Measurements from ENCODE around the gene CRYBA4.

Gene CRYBA4

DNA sequence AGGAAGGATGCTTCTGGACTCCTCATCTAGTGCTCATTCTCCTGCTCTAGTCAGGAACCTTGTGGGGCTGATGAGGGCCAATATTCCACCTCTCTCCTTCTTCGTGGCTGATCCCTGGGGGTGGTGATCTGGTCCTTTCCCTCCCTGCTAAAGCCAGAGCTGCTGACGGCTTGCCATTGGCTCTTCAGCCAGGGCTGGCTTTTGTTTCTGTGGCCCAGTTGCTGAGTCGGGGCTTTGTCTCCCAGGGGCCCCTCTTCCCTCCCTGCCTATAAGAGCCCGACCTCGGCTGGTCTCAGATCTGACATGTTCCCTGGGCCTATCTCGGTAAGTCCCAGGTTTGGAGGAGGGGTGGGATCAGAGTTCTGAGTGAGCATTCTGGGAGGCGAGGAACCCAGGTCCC lies at the start of gene CRYBA4:
Gene CRYBA4, plus strand, starts transcription at position 301 of the 400 bp plus-strand sequence. CDS start 634 bp downstream, outside the sequence.
- no peak for DNase-seq

- DNase-seq, result no peak
Measured at GRCh38 chr22:26573026-26573662, 48.6 kb upstream of the CRYBA4 start.

GRCh38 chr22:26574001-26574723 lies 47.6 kb upstream of the CRYBA4 start:
- no peak for DNase-seq

- DNase-seq, result no peak
Measured at GRCh38 chr22:26576026-26576680, 45.6 kb upstream of the CRYBA4 start.

GRCh38 chr22:26577081-26577480 lies 44.7 kb upstream of the CRYBA4 start:
- no peak for DNase-seq

GRCh38 chr22:26579331-26579886 lies 42.4 kb upstream of the CRYBA4 start:
- no peak for DNase-seq

DNA sequence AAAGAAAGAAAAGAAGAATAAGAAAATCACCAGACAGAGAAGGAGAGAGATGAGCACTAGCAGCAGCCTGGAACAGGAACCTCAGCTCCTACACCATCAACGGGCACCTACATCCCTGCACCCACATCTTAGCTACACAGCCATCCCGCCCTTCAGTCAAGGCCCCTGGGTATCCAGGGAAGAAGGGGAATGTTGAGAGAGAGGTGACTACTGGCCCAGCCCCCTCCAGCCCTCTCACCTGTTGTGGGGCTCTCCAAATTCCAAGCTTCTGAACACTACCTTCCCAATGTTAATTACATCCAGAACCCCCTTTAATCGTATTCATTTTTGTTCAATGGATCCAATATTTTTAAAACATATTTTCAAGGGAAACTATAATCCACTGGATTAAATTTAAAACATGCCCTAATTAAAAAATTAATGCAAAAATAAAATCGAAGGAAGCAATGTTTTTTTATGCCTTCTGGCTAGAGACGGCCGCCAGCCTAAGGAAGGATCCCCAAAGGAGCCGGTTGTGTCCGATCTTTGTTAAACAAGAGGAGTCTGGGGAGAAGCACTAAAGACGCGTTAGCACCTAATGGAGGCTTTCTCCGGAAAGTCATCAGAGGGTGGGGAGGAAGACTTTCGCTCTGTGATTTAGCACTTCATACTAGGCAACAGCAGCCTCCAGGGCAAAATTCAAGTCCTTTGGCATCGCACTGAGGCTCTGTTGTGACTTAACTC lies 41.4 kb upstream of the CRYBA4 start:
- no peak for DNase-seq

GRCh38 chr22:26581026-26581425 lies 40.7 kb upstream of the CRYBA4 start:
- DNase-seq, result no peak

GRCh38 chr22:26581633-26582168 lies 40.1 kb upstream of the CRYBA4 start:
- no peak for DNase-seq

DNA sequence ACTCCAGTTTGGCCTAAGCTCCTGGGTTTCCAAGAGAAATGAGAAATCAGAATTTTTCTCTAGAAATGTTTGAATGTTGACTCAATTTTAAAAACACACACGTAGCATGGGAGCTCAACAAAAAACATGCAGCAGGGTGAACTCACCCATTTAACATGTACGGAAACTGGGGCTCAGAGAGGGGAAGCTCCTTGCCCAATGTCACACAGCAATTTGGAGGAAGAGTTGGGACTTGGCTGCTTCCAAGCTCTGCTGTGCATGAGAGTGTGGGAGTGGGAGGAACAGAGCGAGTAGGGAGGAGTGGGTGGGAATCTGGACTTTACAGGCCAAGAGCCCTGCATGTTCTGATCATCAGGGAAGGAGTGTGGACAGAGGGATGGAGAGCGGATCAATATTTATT lies 37.8 kb upstream of the CRYBA4 start:
- no peak for DNase-seq

- no peak for DNase-seq
Measured at GRCh38 chr22:26585104-26585790, 36.5 kb upstream of the CRYBA4 start.

GRCh38 chr22:26586556-26587325 lies 35.0 kb upstream of the CRYBA4 start:
- no peak for DNase-seq

DNA sequence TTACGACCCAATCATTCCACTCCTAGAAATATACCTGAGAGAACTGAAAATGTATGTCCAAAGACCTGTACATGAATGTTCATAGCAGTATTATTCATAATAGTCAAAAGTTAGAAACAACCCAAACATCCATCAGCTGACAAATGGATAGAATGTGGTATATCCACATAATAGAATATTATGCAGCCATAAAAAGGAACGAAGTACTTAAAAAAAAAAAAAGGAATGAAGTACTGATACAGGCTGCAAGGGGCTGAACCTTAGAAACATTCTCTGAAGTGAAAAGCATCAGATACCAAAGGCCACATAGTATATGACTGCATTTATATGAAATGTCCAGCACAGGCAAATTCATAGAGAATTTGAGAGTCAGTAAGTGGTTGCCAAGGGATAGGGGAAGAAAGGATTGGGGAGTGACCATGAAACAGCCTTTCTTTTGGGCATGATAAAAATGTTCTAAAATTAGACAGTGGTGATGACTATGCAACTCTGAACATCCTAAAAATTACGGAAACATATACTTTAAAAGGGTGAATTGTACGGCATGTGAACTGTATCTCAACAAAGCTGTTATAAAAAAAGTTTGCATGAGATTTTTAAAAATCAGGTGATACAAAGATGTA lies 33.7 kb upstream of the CRYBA4 start:
- no peak for DNase-seq

GRCh38 chr22:26588729-26589366 lies 32.9 kb upstream of the CRYBA4 start:
- no peak for DNase-seq

GRCh38 chr22:26589367-26589844 lies 32.4 kb upstream of the CRYBA4 start:
- no peak for DNase-seq

DNA sequence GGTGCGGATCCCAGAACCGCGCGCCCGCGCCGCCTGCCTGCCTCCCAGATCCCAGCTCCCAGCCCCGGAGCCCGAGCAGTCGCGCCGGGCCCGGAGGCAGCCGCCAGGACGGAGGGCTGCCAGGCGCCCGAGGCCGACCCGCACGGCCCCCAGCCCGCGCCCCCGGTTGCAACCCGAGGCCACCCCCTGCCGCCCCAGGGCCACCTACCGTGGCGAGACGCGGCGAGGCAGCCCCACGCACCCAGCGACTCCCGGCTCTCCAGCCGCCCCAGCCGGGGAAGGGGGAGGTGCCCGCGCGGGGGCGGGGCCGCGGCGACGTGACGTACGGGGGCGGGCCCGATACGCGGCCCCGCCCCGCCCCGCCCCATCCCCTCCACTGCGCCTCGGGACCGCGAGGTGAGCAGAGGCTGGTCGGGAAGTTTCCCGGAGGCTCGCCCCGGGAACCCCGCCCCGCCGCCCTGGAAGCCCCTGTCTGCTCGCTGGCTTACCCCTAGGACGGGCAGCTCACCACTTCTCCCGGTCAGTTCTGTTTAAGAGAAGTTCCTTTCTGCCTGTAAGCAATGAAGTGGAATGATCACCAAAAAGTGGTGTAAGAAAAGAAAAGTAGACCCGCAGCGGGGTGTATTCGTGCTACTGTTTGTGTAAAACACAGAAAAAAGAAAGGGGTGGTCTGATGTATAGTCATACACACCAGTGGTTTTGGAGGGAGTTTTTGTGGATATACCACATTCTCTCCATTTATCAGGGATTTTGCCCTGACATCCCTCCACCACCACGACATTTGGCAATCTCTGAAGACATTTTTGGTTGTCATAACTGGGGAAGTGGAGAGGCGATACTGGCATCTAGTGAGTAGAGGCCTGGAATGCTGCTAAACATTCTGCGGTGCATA lies 31.7 kb upstream of the CRYBA4 start, which contains the start of gene TPST2:
Gene TPST2, minus strand, starts transcription at position 288 of the 892 bp plus-strand sequence. CDS start 48,502 bp downstream, outside the sequence.
- peak; percentile 27 for DNase-seq

DNA sequence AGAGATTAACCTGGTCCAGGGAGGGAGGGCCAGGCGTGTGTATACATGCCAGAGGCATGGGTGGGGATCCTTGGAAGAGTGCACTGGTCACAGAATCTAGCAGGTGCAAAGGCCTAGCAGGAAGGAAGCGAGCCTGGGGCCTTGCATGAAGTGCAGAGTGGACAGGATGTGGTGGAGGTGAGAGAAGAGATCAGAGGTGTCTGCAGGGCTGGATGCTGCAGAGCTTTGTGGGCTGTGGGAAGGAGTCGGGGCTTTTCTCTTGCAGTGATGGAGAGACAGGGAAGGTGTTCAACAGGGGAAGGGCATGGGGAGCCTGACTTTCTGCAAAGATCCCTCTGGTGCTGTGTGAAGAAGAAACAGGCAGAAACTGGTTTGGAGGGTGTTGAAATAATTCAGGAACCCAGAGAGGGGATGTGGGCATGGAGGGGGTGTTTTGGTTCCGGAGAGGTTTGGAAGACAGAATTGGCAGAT lies 29.3 kb upstream of the CRYBA4 start:
- DNase-seq, result peak; percentile 9

DNA sequence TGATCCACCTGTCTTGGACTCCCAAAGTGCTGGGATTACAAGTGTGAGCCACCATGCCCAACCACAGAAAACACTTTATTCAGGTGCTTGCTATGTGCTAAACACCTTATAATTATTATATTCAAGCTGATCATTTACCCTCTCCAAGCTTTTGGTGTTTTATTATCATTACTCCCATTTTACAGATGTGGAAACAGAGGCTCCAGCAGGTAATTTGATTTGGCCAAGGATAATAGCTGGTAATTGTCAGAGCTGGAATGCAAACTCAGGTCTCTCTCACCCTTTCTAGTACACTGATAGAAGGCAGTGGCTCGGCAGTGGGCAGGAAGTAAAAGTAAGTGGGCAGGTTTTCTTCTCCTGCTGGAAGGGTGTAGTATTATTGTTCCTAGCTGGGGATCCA lies 28.0 kb upstream of the CRYBA4 start:
- no peak for DNase-seq

GRCh38 chr22:26597026-26597425 lies 24.7 kb upstream of the CRYBA4 start:
- no peak for DNase-seq

Measured in NCI-H510A treated with DMSO at 0.1 percent for 48 hours (cell line).